HG03066 (cell line): ENCODE measurements around the gene SLC27A5.
A peak's percentile ranks its signal among the peaks of the same experiment; 100 is the strongest.
"Not testable (repeated sequence)": the region's sequence is repeated elsewhere in the genome, so short reads cannot be mapped to it uniquely, and the experiment has no call there.

Experiments
- ATAC-seq: cut with Tn5 transposase; IDR thresholded peaks from one replicate; pipeline ENCODE4 v1.9.1; 2021; ENCODE audit warnings: low read depth; ENCODE audit not compliant: unreplicated experiment

The SLC27A5 gene

DNA sequence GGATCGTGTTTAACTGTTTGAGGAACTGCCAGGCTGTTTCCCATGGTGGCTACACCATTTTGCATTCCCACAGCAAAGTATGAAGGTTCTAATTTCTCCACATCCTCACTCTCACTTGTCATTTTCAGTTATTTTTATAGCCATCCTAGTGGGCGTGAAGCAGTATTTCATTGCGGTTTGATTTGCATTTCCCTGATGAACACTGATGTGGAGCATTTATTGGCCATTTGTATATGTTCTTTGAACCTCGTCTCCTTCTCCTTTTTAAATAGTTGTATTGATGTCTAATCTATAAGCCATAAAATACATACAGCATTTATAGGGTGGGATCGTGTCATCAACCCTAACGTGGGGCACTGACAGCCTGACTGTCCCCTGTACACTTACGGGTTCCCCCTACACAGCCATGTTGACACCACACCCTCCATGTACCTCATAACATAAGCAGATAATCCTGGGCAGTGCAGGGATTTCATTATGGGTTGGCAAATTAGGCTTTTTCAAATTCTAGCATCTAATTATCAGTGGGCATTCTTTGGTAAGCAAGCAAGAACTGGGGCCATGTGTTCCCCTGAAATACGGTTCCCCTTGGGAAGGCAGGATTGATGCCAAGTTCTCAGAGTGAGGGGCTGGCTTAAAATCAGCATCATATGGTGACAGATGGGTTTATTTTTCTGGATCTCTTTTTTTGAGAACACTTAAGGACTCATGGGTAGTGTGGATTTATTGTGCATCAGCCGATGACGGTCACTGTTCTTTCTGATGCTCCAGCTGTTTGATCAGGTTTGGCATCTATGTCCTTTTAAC is 19.4 kb upstream of the SLC27A5 start:
- no peak for ATAC-seq

DNA sequence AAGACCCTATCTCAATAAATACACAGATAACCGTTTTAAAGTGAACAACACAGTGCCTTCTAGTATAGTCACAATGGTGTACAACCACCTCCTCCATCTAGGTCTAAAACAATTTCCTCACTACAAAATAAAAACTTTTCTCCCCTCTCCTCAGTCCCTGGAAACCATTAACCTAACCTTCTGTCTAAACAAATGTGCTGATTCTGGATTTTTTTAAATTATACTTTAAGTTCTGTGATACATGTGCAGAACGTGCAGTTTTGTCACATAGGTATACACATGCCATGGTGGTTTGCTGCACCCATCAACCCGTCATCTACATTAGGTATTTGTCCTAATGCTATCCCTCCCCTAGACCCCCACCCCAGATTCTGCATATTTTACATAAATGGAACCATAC is 17.6 kb upstream of the SLC27A5 start:
- no peak for ATAC-seq

DNA sequence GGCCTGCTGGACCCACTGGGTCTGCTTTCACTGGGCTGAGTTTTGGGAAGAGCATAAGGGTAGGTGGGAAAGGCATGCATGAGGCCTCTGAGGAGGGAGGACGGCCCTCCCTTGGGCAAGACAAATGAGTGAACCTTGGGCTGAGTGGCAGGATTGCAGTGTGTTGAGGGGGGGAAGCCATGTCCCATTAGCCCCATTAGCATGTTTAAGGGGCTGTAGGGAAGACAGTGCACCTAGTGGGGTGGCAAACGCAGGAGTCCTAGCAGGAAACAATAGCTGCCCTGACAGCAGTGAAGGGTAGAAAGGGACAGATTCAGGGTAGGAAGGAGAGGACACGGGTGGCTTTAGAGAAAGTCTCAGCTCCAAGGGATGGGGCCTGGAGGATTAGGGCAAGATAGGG is 10.9 kb upstream of the SLC27A5 start:
- no peak for ATAC-seq

DNA sequence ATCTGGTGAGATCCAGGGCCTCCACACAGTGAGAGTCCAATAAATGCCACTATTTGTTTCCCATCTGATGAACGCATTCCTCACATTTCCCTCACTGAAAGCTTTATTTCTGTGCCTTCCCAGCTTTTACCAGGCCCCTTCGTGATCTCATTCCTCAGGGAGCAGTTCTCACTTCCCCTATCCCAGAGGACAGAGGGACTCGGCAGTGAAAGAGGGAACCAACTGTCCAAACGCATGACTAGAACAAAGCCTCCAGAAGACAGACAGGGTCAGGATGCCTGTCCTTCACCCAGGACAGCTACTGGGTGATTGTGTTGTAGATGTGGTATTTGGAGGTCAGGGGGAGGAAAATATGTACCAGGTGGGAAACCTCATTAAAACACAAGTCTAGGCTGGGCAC is 9.9 kb upstream of the SLC27A5 start:
- ATAC-seq: no peak

GRCh38 chr19:58520257-58520599 is 8.4 kb upstream of the SLC27A5 start:
- ATAC-seq: no peak

- peak; percentile 70 for ATAC-seq
These were observed 7.8 kb upstream of the SLC27A5 start, which contains the start of gene ZBTB45 for GRCh38 chr19:58519355-58520256. Gene ZBTB45 (minus strand): TSS chr19:58519810. CDS start chr19:58517673, 2,137 bp downstream.

DNA sequence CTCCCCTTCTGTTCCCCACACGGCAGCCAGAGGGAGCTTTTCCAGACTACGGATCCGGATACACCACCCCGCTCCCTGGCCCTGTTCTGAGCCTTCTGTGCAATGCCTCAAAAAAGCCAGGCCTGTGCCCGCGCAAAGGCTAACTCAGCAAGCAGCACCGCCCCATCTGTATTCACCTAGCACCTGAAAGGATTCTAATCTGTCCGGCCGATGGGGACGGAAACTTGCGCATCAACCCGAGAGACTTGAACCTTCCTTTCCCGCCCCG is 7.2 kb upstream of the SLC27A5 start:
- no peak for ATAC-seq

- ATAC-seq: no peak
These were observed 6.7 kb upstream of the SLC27A5 start for GRCh38 chr19:58518256-58519086.

DNA sequence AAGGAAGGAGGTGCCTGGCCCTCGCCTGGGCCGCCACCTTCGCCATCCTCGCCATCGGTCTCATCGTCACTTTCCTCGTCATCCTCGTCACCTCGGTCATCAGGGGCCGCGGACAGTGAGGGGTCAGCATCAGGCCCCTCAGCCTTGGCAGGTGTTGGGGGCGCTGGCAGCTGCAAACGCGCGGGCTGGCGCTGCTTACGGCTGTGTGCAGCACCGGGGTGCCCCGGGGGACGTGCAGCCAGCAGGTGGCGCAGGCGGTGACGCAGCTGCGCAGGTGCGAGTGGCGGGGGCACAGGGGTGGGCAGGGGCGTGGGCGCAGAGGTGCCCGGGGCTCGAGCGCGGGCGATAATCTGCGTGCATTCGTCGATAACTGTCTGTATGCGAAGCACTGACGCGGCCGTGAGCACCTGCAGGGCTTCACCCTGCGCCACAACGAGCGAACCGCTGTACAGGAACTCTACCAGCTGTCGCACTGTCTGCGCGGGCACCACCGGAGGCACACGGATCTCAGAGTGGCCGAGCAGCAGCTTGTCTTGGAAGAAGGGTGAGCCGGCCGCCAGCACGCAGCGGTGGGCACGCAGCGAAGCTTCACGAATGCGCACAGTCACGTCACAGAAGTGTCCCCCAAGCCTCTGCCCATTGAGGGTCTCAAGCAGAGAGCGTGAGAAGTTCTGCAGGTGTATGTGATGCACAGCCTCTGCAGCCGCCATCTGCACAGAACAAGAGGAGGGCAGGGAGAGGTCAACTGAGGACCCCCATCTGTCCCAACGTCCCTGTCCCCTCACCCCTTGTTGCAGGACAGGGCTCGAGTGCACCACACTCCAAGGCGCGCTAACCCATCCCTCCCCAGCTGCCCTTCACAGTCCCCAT is 5.4 kb upstream of the SLC27A5 start:
- ATAC-seq: no peak

DNA sequence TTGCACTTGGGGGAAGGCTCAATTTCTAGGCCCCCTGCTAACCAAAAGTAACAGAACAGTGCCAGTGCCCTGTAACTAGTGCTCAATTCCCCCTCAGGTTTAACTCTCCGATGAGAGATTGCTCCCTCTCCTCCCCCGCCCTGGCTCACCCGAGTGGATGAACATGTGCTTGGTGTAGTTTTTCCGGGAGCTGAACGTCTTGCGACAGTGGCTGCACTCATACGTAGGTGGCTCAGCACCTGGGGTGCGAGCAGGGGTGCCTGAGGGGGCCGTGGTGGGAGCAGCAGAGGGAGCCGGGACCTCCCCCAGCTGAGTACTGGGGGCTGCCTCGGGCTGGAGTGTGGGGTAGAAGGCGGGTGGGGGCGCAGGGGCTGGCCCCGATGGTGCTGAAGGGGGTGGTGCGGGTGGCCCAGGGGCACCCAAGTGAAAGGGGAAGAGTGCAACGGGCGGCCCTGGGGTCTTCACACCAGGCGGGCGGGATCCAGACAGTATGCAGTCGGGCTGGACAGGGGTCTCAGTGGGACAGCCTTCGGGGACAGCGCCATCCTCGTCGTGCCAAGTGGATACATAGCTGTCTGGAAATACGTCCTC is 4.5 kb upstream of the SLC27A5 start:
- no peak for ATAC-seq

DNA sequence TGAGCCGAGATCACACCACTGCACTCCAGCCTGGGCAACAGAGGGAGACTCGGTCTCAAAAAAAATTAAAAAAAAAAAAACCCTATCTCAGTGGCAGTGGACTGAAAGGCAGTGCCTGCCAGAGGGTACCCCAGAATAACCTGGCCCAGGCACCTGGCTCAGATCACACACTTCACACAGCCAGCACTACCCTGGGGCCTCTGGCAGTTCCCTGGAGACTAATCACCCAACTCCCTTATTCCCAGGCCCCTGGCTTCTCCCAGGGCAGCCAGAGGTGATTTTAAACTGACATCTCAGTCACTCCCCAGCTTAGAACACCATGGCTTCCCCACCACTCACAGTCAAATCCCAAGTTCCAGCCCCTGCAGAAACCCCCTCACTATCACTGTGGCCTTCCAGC is 3.5 kb upstream of the SLC27A5 start:
- ATAC-seq: no peak

DNA sequence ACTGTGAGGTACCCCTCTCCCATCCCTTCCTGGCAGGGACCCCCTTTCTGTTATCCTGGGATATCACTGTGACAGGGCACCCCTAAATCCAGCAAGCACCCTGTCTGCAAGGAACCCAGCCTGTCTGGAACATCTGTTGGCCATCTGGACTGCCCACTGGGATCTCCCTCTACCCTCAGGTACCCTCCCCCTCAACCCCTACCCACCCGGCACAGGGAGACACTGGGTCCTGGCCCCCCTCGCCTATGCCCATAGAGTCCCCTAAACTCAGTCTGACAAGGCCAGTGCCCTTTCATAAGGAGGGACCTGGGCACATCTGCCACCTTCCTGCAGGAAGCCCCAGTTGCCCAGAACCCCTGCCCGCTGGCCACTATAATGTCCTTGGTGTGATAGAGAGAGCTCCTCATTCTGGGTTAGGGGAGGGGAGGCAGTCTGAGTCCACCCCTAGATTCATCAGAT is 2.8 kb upstream of the SLC27A5 start:
- ATAC-seq: no peak

GRCh38 chr19:58513694-58514563 is 2.1 kb upstream of the SLC27A5 start:
- ATAC-seq: peak; percentile 82

DNA sequence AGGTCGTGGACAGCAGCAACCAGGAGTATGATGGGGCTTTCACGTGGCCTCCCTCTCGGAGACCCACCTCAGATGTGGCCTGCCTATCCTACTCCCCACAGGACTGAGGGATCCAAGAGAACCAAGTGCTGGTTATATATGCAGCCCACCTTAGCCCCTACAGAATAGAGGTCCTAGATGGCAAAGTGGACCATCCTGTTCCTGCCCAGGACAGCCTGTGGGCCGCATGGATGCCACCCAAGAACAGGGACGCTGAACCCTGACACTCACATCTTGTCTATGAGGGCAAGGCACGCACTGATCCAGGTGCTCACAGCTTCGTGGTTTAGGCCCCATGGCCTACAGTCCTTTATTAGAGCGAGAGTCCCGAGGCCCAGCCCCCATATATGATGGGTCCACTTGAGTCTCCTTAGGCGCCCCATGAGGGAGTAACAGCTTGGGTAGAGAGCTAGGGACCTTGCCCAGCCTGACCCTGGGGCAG is 1.5 kb upstream of the SLC27A5 start:
- ATAC-seq: no peak

- ATAC-seq: no peak
These were observed 1.5 kb downstream of the SLC27A5 start for GRCh38 chr19:58510084-58510862.

DNA sequence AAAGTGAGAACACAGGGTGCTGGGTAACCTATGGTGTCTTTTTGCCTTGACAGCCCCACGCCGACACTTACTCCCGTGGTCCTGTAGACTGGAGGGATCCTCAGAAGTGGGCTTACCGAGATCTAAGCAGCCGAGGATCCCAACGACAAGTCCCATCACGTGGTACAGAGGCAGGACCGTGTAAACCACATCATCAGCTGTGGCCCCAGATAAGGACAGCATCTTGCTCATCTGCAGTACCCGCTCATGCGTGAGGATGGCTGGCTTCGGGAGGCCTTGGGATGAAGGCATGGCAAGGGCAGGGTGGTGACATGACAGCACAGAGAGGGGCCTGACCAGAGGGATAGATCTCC is 2.1 kb downstream of the SLC27A5 start:
- no peak for ATAC-seq

DNA sequence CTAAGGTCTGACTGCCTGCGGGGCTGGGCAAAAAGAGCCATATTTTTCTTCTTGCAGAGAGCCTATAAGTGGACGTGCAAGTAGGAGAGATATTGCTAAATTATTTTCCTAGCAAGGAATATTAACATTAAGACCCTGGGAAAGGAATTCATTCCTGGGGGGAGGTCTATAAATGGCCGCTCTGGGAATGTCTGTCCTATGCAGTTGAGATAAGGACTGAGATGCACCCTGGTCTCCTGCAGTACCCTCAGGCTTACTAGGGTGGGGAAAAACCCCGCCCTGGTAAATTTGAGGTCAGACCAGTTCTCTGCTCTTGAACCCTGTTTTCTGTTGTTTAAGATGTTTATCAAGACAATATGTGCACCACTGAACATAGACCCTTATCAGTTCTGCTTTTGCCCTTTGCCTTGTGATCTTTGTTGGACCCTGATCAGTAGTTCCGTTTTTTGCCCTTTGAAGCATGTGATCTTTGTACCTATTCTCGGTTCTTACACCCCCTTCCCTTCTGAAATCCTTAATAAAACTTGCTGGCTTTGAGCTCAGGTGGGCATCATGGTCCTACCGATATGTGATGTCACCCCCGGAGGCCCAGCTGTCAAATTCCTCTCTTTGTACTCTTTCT is 4.1 kb downstream of the SLC27A5 start:
- not testable (repeated sequence) for ATAC-seq
